22Rv1 (cell line): ENCODE measurements around the gene SP9.

Experiments used
- ZFX ChIP-seq: fragments of 450-650 bp; IDR thresholded peaks from 2 replicates; pipeline ENCODE4 v1.6.1; 2017; ENCODE audit warnings: antibody characterized with exemption, borderline replicate concordance
- TF ChIP-seq, protein P1 (sequence below): fragments of 450-650 bp; IDR thresholded peaks from 2 replicates; pipeline ENCODE4 v1.5.1; 2017; ENCODE audit warnings: mild to moderate bottlenecking

DNA sequence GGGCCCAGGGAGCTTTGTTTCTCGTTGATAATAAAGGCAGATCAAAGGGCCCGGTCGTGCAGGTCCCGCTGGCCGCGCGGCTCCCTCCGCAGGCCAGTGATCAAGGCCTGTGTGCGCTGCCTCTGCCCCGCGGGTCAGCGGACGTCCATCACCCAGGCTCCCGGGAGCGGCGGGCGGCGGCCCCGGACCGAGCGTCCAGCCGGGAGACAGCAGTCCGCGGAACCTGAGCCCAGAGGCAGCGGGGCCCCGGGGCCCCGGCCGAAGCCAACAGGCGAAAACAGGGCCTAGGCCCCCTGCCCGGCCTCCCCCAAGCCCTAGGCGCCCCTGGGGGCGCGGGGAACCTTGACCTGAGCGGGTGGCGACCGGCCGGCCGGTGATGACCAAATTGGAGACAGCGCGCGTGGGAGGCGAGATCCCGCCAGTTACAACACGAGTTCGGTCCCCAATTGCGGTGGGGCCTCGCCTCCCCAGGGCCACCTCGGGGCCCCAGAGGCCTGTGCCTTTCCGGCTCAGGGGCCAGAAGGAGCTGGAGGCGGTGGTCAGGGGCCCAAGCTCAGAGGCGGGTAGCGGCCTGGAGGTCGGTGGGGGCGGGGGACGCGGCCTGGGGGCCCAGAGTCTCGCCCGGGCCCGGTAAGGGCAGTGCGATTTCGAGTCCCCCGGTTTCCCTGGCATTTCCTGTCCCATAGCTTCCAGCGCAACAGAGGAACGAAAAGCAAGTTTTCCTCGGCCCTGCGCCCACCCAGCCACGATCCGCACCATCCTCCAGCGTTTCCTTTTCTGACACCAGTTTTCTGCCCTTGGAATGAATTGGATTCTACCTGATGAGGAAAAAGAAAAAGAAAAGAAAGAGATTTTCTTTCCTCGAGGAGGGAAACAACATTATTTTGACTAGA is 5.9 kb downstream of the SP9 start:
- TF ChIP-seq, protein P1, sequence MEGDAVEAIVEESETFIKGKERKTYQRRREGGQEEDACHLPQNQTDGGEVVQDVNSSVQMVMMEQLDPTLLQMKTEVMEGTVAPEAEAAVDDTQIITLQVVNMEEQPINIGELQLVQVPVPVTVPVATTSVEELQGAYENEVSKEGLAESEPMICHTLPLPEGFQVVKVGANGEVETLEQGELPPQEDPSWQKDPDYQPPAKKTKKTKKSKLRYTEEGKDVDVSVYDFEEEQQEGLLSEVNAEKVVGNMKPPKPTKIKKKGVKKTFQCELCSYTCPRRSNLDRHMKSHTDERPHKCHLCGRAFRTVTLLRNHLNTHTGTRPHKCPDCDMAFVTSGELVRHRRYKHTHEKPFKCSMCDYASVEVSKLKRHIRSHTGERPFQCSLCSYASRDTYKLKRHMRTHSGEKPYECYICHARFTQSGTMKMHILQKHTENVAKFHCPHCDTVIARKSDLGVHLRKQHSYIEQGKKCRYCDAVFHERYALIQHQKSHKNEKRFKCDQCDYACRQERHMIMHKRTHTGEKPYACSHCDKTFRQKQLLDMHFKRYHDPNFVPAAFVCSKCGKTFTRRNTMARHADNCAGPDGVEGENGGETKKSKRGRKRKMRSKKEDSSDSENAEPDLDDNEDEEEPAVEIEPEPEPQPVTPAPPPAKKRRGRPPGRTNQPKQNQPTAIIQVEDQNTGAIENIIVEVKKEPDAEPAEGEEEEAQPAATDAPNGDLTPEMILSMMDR: no peak
- TF ChIP-seq ZFX: no peak
